Activated naive CD4-positive, alpha-beta T cell treated with anti-CD3 and anti-CD28 coated beads, Interleukin-2, amount 50 U/mL, for 24 hours (primary cell): ENCODE data around the gene MTMR10.

Experiments used
- H3K27ac Mint-ChIP-seq: one replicate; pipeline ENCODE4 v1.8.0; 2021; ENCODE audit warnings: mild to moderate bottlenecking, mixed read lengths
- H3K27me3 Mint-ChIP-seq: one replicate; pipeline ENCODE4 v1.8.0; 2021; ENCODE audit warnings: mixed read lengths
- H3K36me3 Mint-ChIP-seq: one replicate; pipeline ENCODE4 v1.8.0; 2021; ENCODE audit warnings: mixed read lengths
- H3K4me1 Mint-ChIP-seq: one replicate; pipeline ENCODE4 v1.8.0; 2021; ENCODE audit warnings: mixed read lengths
- H3K4me3 Mint-ChIP-seq: one replicate; pipeline ENCODE4 v1.8.0; 2021; ENCODE audit warnings: mild to moderate bottlenecking, mixed read lengths
- H3K9me3 Mint-ChIP-seq: one replicate; pipeline ENCODE4 v1.8.0; 2021; ENCODE audit warnings: mixed read lengths

Gene MTMR10

DNA sequence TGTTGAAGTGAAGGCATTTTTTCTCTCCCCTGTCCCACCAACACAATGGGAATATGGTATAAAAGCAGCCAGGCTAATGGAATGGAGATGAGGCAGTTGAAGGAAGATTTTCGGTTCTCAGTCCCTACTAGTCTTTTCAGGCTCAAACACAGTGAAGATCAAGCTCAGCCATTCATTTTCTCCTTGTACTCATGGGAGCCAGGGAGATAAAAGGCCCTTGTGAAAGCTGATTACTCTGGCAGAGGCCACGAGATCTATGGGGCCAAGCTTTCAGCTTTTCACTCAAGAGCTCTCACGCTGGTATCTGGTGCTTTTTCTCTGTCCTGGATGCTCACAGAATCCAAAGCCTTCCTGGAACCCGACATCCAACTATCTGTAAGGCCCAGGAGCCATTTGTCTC lies 102.2 kb downstream of the MTMR10 start:
- Mint-ChIP-seq H3K27ac (no peak overlapping the region), H3K4me1 (no peaks in the 10 kb centered on the region), H3K9me3 (no peaks in the 10 kb centered on the region), H3K27me3 (no peaks in the 10 kb centered on the region), H3K36me3 (no peaks in the 10 kb centered on the region), H3K4me3 (no peak overlapping the region)
